Loucy (cell line): ENCODE results near the gene NUMB.

Experiments
- CTCF ChIP-seq: fragments of 200-600 bp; sonication (generic); conservative IDR thresholded peaks from 2 replicates; pipeline ENCODE4 v1.5.1; 2014; ENCODE audit warnings: mild to moderate bottlenecking, antibody characterized with exemption, low read length
- EZH2phosphoT487 ChIP-seq: fragments of 200-600 bp; IDR thresholded peaks from 2 replicates; pipeline ENCODE4 v1.6.1; 2018; ENCODE audit warnings: antibody characterized with exemption, mild to moderate bottlenecking, moderate library complexity, borderline replicate concordance

DNA sequence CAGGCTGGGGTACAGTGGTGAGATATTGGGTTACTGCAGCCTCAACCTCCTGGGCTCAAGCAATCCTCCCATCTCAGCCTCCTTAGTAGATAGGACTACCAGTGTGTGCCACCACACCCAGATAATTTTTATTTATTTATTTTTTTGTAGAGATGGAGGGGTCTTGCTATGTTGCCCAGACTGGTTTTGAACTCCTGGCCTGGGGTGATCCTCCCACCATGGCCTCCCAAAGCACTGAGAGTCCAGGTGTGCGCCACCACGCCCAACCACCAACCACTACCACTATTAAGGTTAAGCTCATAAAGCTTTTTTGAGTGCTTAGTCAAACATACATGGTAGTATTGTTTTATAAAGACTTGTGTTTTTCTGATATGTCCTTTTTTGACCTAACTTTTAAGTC is 36.2 kb upstream of the NUMB start:
- TF ChIP-seq CTCF, result no peak
- no peak for TF ChIP-seq EZH2phosphoT487
